SK-N-MC (cell line): ENCODE results near the gene PATL1.

Source experiments
- EZH2 ChIP-seq: fragments of 200-600 bp; sonication (generic); IDR thresholded peaks from one replicate; pipeline ENCODE4 v1.6.1; 2017; ENCODE audit warnings: antibody characterized with exemption
- FOXP2 ChIP-seq: optimal IDR thresholded peaks from 2 replicates; pipeline ENCODE3; 2011; ENCODE audit warnings: mild to moderate bottlenecking, moderate library complexity; ENCODE audit not compliant: insufficient read depth; ENCODE audit errors: extremely low read length, control extremely low read depth
- POLR2AphosphoS5 ChIP-seq: IDR thresholded peaks from 2 replicates; pipeline ENCODE4 v1.6.1; 2012; ENCODE audit warnings: mild to moderate bottlenecking, low read depth, low read length, borderline replicate concordance

GRCh38 chr11:59708537-59708936 is 39.7 kb upstream of the PATL1 start:
- no peak for TF ChIP-seq EZH2
- TF ChIP-seq POLR2AphosphoS5, result no peak
- no peak for TF ChIP-seq FOXP2
